SU-DHL-6 (cell line): ENCODE results near the gene P2RX2.

ENCODE experiments used
- H2AFZ ChIP-seq: fragments of 200-600 bp; sonication (generic); 2 replicates; pipeline ENCODE4 v1.6.1; 2014; ENCODE audit warnings: low read depth, mild to moderate bottlenecking, moderate library complexity, mixed read lengths, antibody characterized with exemption, low read length; ENCODE audit not compliant: severe bottlenecking
- H3F3A ChIP-seq: fragments of 200-600 bp; shearing (Covaris generic); 2 replicates; pipeline ENCODE4 v1.6.0; 2016; ENCODE audit warnings: antibody characterized with exemption, mild to moderate bottlenecking; ENCODE audit not compliant: insufficient read depth
- H3K27ac ChIP-seq: fragments of 200-600 bp; sonication (generic); 2 replicates; pipeline ENCODE4 v1.5.1; 2016; ENCODE audit warnings: low read depth, mild to moderate bottlenecking, low read length, moderate library complexity, mixed read lengths
- H3K27me3 ChIP-seq: fragments of 200-600 bp; sonication (generic), shearing (Covaris generic); 2 replicates; pipeline ENCODE4 v1.6.0; 2014; ENCODE audit warnings: mild to moderate bottlenecking, low read length
- H3K36me3 ChIP-seq: fragments of 200-600 bp; sonication (generic); 2 replicates; pipeline ENCODE4 v1.6.1; 2014; ENCODE audit warnings: mild to moderate bottlenecking, low read length, mixed read lengths
- H3K4me2 ChIP-seq: fragments of 300-600, 200-600 bp; shearing (Covaris generic), sonication (generic); 2 replicates; pipeline ENCODE4 v1.6.0; 2014; ENCODE audit warnings: low read length, low read depth, mild to moderate bottlenecking; ENCODE audit not compliant: poor library complexity, severe bottlenecking
- H3K4me3 ChIP-seq: fragments of 200-600 bp; sonication (generic); 2 replicates; pipeline ENCODE4 v1.5.1; 2014; ENCODE audit warnings: antibody characterized with exemption, low read length, mild to moderate bottlenecking, mixed read lengths; ENCODE audit not compliant: insufficient read depth, poor library complexity, severe bottlenecking
- H3K79me2 ChIP-seq: fragments of 200-600 bp; sonication (generic); 2 replicates; pipeline ENCODE4 v1.6.1; 2014; ENCODE audit warnings: mild to moderate bottlenecking, low read length, moderate library complexity; ENCODE audit not compliant: insufficient read depth
- H3K9ac ChIP-seq: fragments of 200-600 bp; sonication (generic); 2 replicates; pipeline ENCODE4 v1.7.0; 2014; ENCODE audit warnings: mild to moderate bottlenecking, low read length
- H3K9me2 ChIP-seq: fragments of 200-600 bp; sonication (generic); replicated peaks from 2 replicates; pipeline ENCODE4 v1.6.1; 2014; ENCODE audit warnings: low read length; ENCODE audit not compliant: insufficient read depth
- H3K9me3 ChIP-seq: fragments of 200-600 bp; sonication (generic); 2 replicates; pipeline ENCODE4 v1.6.1; 2014; ENCODE audit warnings: low read length, mixed read lengths; ENCODE audit not compliant: insufficient read depth
- H4K20me1 ChIP-seq: fragments of 200-600 bp; sonication (generic); 2 replicates; pipeline ENCODE4 v1.6.1; 2014; ENCODE audit warnings: low read depth, mild to moderate bottlenecking, antibody characterized with exemption, low read length, moderate library complexity, mixed read lengths
- EZH2phosphoT487 ChIP-seq: fragments of 200-600 bp; sonication (generic), shearing (Covaris generic); conservative IDR thresholded peaks from 2 replicates; pipeline ENCODE4 v1.6.1; 2018; ENCODE audit warnings: mild to moderate bottlenecking, antibody characterized with exemption, low read length, moderate library complexity, mixed read lengths
- TF ChIP-seq, protein P1 (sequence below): fragments of 200-600 bp; sonication (generic); IDR thresholded peaks from one replicate; pipeline ENCODE4 v1.5.1; 2017; ENCODE audit warnings: antibody characterized with exemption, mild to moderate bottlenecking, low read length, moderate library complexity; ENCODE audit not compliant: insufficient read depth, poor library complexity, severe bottlenecking

P2RX2 gene

GRCh38 chr12:132570635-132571034, 47.9 kb upstream of the P2RX2 start:
- no peaks in the 10 kb centered on the region for H3K9me3 ChIP-seq
- no peak overlapping the region for H3K27ac ChIP-seq
- H2AFZ ChIP-seq: no peak overlapping the region
- H3K4me3 ChIP-seq: no peak overlapping the region
- TF ChIP-seq, protein P1, sequence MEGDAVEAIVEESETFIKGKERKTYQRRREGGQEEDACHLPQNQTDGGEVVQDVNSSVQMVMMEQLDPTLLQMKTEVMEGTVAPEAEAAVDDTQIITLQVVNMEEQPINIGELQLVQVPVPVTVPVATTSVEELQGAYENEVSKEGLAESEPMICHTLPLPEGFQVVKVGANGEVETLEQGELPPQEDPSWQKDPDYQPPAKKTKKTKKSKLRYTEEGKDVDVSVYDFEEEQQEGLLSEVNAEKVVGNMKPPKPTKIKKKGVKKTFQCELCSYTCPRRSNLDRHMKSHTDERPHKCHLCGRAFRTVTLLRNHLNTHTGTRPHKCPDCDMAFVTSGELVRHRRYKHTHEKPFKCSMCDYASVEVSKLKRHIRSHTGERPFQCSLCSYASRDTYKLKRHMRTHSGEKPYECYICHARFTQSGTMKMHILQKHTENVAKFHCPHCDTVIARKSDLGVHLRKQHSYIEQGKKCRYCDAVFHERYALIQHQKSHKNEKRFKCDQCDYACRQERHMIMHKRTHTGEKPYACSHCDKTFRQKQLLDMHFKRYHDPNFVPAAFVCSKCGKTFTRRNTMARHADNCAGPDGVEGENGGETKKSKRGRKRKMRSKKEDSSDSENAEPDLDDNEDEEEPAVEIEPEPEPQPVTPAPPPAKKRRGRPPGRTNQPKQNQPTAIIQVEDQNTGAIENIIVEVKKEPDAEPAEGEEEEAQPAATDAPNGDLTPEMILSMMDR: no peak
- no peak for TF ChIP-seq EZH2phosphoT487
- no peak overlapping the region for H3K4me2 ChIP-seq
- H3K9me2 ChIP-seq: no peaks in the 10 kb centered on the region
- no peaks in the 10 kb centered on the region for H3K27me3 ChIP-seq
- H3F3A ChIP-seq: no peaks in the 10 kb centered on the region
- H3K36me3 ChIP-seq: no peaks in the 10 kb centered on the region
- no peak overlapping the region for H3K9ac ChIP-seq
- H4K20me1 ChIP-seq: no peaks in the 10 kb centered on the region
- peaks cover 6% of the 10 kb centered on the region; the same call in 1 of the 2 replicates for H3K79me2 ChIP-seq

DNA sequence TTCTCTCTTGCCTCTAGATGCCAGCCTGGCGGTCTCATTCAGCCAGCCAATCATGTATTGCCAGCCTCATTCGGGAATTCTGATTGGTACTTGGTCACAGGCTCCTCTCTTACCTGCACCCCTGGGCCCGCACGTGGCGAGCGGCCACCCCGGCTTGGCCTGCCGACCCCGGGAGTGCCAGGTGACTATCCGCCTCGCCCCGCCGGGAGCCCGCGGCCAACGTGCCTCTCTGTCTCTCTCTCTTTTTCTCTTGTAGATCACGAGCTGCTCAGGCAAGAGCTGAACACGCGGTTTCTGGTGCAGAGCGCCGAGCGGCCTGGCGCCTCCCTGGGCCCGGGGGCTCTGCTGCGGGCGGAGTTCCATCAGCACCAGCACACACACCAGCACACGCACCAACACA, 47.5 kb upstream of the P2RX2 start:
- Histone ChIP-seq H3K4me2 (no peak overlapping the region), H4K20me1 (no peaks in the 10 kb centered on the region), H3K9me3 (no peaks in the 10 kb centered on the region), H2AFZ (no peak overlapping the region), H3K27me3 (no peaks in the 10 kb centered on the region), H3K79me2 (0 out of 2 replicates have a peak, but pooled peaks cover 1% of the 10 kb centered on the region), H3K27ac (no peak overlapping the region), H3K4me3 (no peak overlapping the region), H3K36me3 (no peaks in the 10 kb centered on the region), H3K9me2 (no peaks in the 10 kb centered on the region), H3K9ac (no peak overlapping the region), H3F3A (no peaks in the 10 kb centered on the region)
- no peak for TF ChIP-seq EZH2phosphoT487
- TF ChIP-seq, protein P1: no peak

GRCh38 chr12:132571598-132571997, 47.0 kb upstream of the P2RX2 start:
- Histone ChIP-seq H4K20me1 (no peaks in the 10 kb centered on the region), H3K9ac (no peak overlapping the region), H3K4me3 (no peak overlapping the region), H3K9me2 (no peaks in the 10 kb centered on the region), H2AFZ (no peak overlapping the region), H3K36me3 (no peaks in the 10 kb centered on the region), H3K4me2 (no peak overlapping the region), H3F3A (no peaks in the 10 kb centered on the region), H3K9me3 (no peaks in the 10 kb centered on the region), H3K27ac (no peak overlapping the region), H3K27me3 (no peaks in the 10 kb centered on the region), H3K79me2 (no peaks in the 10 kb centered on the region)
- TF ChIP-seq, protein P1: no peak
- TF ChIP-seq EZH2phosphoT487: no peak

DNA sequence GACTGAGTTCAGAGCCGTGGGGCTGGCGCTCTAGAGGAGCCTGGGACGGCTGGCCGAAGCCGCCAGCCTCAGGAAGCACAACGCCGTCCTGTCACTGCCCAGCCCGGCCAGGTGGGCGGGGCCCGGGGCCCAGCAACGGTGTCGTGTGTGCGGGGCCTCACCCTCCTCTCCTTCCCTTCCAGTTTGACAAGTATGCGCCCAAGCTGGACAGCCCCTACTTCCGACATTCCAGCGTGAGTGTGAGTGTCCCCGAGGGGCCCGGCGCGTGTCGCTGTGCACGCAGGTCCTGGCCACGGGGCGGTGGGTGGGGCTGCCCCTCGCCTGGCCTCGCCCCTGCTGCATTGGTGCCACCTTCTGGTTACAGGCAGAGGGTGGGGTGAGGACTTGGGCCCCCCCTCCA, 46.5 kb upstream of the P2RX2 start:
- H3K4me2 ChIP-seq: no peak overlapping the region
- H3K36me3 ChIP-seq: no peaks in the 10 kb centered on the region
- no peaks in the 10 kb centered on the region for H3K79me2 ChIP-seq
- no peak overlapping the region for H3K9ac ChIP-seq
- no peaks in the 10 kb centered on the region for H3F3A ChIP-seq
- H3K4me3 ChIP-seq: no peak overlapping the region
- TF ChIP-seq EZH2phosphoT487: no peak
- TF ChIP-seq, protein P1: no peak
- H2AFZ ChIP-seq: no peak overlapping the region
- H4K20me1 ChIP-seq: no peaks in the 10 kb centered on the region
- H3K27ac ChIP-seq: no peak overlapping the region
- no peaks in the 10 kb centered on the region for H3K9me2 ChIP-seq
- no peaks in the 10 kb centered on the region for H3K27me3 ChIP-seq
- H3K9me3 ChIP-seq: no peaks in the 10 kb centered on the region
